SU-DHL-6 (cell line): ENCODE results near the gene PLCB1.

Experiments
- CTCF ChIP-seq: fragments of 200-600 bp; sonication (generic); IDR thresholded peaks from one replicate; pipeline ENCODE4 v1.5.1; 2017; ENCODE audit warnings: antibody characterized with exemption, mild to moderate bottlenecking, low read length, moderate library complexity; ENCODE audit not compliant: insufficient read depth, poor library complexity, severe bottlenecking
- EZH2phosphoT487 ChIP-seq: fragments of 200-600 bp; sonication (generic), shearing (Covaris generic); conservative IDR thresholded peaks from 2 replicates; pipeline ENCODE4 v1.6.1; 2018; ENCODE audit warnings: mild to moderate bottlenecking, antibody characterized with exemption, low read length, moderate library complexity, mixed read lengths

- TF ChIP-seq CTCF (no peak), EZH2phosphoT487 (no peak)
Measured at GRCh38 chr20:8490076-8490830, 358.2 kb downstream of the PLCB1 start.
